WTC11 (cell line): ENCODE measurements around the gene PSG6. TPM values are rescaled to one million over a fixed set of nuclear protein-coding genes. Genes with fewer than 3 reads are reported as not detected.
"Not testable (repeated sequence)": the region's sequence is repeated elsewhere in the genome, so short reads cannot be mapped to it uniquely, and the experiment has no call there.

Experiments used
- ATAC-seq: fragments of 200-7000 bp; cut with Tn5 transposase; 2 replicates; pipeline ENCODE4 v1.10.0; 2021; ENCODE audit warnings: mild to moderate bottlenecking, moderate library complexity
- CTCF ChIA-PET: fragments of 300-600 bp; sonication (Branson Sonifier 250); formaldehyde crosslinking; loops from one replicate; lab custom pipeline; 2021; ENCODE audit warnings: antibody characterized with exemption; lab: Charles Lee
- POLR2A ChIA-PET: fragments of 350-600 bp; sonication (Branson Sonifier 250); formaldehyde crosslinking; loops from one replicate; lab custom pipeline; 2021; ENCODE audit warnings: antibody characterized with exemption; lab: Charles Lee
- DNase-seq: peaks from one replicate; pipeline ENCODE4 v3.0.0; 2021; ENCODE audit warnings: low spot score
- H3K27ac Mint-ChIP-seq: 2 replicates; pipeline ENCODE4 v1.8.0; 2021; ENCODE audit warnings: mixed read lengths
- H3K27me3 Mint-ChIP-seq: 2 replicates; pipeline ENCODE4 v1.8.0; 2021; ENCODE audit warnings: low read depth, mild to moderate bottlenecking, moderate library complexity, mixed read lengths
- H3K36me3 Mint-ChIP-seq: 2 replicates; pipeline ENCODE4 v1.8.0; 2021; ENCODE audit warnings: mixed read lengths
- H3K4me1 Mint-ChIP-seq: 2 replicates; pipeline ENCODE4 v1.8.0; 2022; ENCODE audit warnings: mixed read lengths
- H3K4me3 Mint-ChIP-seq: 2 replicates; pipeline ENCODE4 v1.8.0; 2021; ENCODE audit warnings: mild to moderate bottlenecking, moderate library complexity, mixed read lengths
- H3K9me3 Mint-ChIP-seq: 2 replicates; pipeline ENCODE4 v1.8.0; 2021; ENCODE audit warnings: mixed read lengths
- total RNA-seq: library from RNA; stranded (reverse); gene quantifications from 3 replicates; pipeline ENCODE4 v1.2.3, GENCODE V29; 2021
- TF ChIP-seq, protein P1 (sequence below): sonication (generic); formaldehyde crosslinking; IDR thresholded peaks from 2 replicates; pipeline ENCODE4 v1.8.0; 2022; ENCODE audit warnings: mild to moderate bottlenecking, missing genetic modification reagents
- TF ChIP-seq, protein P2 (sequence below): sonication (generic); formaldehyde crosslinking; IDR thresholded peaks from 2 replicates; pipeline ENCODE4 v1.8.1; 2023; ENCODE audit warnings: mild to moderate bottlenecking, missing genetic modification reagents, moderate library complexity

PSG6 gene
- total RNA-seq, 1 experiment from 2014 or later = not detected

DNA sequence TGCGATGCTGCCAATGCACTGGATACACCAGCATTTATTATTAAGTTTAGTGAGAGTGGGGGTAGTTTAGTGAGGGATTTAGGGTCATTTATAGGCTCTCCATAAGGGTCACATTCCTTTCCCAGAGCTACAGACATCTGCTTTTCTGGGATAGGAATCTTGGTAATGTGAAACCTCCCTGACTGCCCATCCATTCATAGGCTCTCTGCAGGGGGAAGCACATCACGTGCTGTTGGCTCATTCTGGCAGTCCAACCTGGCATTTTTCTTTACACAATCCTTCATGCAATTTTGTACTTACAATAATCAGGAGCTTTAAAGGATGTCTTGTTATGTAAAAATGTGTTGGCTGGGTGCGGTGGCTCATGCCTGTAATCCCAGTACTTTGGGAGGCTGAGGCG is 17.1 kb downstream of the PSG6 start:
- Mint-ChIP-seq H3K9me3 (peaks cover 20% of the 10 kb centered on the region), H3K27ac (peak overlapping the region; percentile 59), H3K4me1 (peaks cover 31% of the 10 kb centered on the region)
- DNase-seq, H3K4me3 Mint-ChIP-seq, POLR2A ChIA-PET, H3K36me3 Mint-ChIP-seq, ATAC-seq, H3K27me3 Mint-ChIP-seq: not testable (repeated sequence)
- CTCF ChIA-PET = interaction anchor here (1.3 kb wide), 1 partner anchor 15 kb away, joined by 7 read pairs; no protein-coding TSS in a partner anchor
- TF ChIP-seq, protein P1, sequence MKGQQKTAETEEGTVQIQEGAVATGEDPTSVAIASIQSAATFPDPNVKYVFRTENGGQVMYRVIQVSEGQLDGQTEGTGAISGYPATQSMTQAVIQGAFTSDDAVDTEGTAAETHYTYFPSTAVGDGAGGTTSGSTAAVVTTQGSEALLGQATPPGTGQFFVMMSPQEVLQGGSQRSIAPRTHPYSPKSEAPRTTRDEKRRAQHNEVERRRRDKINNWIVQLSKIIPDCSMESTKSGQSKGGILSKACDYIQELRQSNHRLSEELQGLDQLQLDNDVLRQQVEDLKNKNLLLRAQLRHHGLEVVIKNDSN (CRISPR knock-in tag) = peak; percentile 77
- TF ChIP-seq, protein P2, sequence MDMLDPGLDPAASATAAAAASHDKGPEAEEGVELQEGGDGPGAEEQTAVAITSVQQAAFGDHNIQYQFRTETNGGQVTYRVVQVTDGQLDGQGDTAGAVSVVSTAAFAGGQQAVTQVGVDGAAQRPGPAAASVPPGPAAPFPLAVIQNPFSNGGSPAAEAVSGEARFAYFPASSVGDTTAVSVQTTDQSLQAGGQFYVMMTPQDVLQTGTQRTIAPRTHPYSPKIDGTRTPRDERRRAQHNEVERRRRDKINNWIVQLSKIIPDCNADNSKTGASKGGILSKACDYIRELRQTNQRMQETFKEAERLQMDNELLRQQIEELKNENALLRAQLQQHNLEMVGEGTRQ (CRISPR knock-in tag) = peak; percentile 72

- DNase-seq, POLR2A ChIA-PET: not testable (repeated sequence)
- CTCF ChIA-PET = interaction anchor here (1.3 kb wide), 1 partner anchor 14 kb away, joined by 7 read pairs; no protein-coding TSS in a partner anchor
These were observed 18.0 kb downstream of the PSG6 start for GRCh38 chr19:42899674-42900073.

DNA sequence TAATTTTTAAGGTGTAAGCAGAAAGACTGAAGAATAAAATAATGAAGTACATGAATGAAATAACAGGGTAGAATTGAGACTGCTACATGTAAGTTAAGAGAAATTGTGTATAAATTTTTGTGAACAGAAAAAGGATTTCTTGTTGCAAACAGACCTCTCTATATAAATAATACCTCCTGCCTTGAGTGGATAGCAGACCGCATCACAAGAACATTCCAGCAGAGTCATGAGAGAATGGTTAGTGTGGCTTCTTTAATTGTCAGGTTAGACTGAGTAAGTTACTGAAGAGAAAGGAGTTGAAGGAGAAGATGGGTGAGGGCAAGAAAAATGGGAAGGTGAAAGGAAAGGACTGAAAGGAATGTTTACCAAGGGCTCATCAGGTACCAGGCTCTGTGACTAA is 18.6 kb downstream of the PSG6 start:
- H3K4me3 Mint-ChIP-seq, CTCF ChIA-PET, H3K27me3 Mint-ChIP-seq, DNase-seq, H3K36me3 Mint-ChIP-seq, ATAC-seq: not testable (repeated sequence)
- H3K4me1 Mint-ChIP-seq = peaks cover 31% of the 10 kb centered on the region
- peak overlapping the region; percentile 93 for H3K27ac Mint-ChIP-seq
- POLR2A ChIA-PET = interaction anchor here (0.6 kb wide), 1 partner anchor 11 kb away, joined by 3 read pairs; no protein-coding TSS in a partner anchor
- peaks cover 20% of the 10 kb centered on the region for H3K9me3 Mint-ChIP-seq

More at GRCh38 chr19:42899674-42900073, 18.0 kb downstream of the PSG6 start:
- Mint-ChIP-seq H3K4me1 (peaks cover 31% of the 10 kb centered on the region), H3K27ac (peak overlapping the region; percentile 59; the same call in 1 of the 2 replicates), H3K9me3 (peaks cover 20% of the 10 kb centered on the region)
- H3K4me3 Mint-ChIP-seq, ATAC-seq, H3K36me3 Mint-ChIP-seq, H3K27me3 Mint-ChIP-seq: not testable (repeated sequence)

GRCh38 chr19:42898656-42899055 is 19.0 kb downstream of the PSG6 start:
- CTCF ChIA-PET, ATAC-seq, H3K36me3 Mint-ChIP-seq, H3K27me3 Mint-ChIP-seq, H3K4me3 Mint-ChIP-seq, DNase-seq: not testable (repeated sequence)
- Mint-ChIP-seq H3K9me3 (peaks cover 20% of the 10 kb centered on the region), H3K4me1 (peaks cover 31% of the 10 kb centered on the region), H3K27ac (peak overlapping the region; percentile 93)
- POLR2A ChIA-PET = interaction anchor here (0.6 kb wide), 1 partner anchor 12 kb away, joined by 3 read pairs; no protein-coding TSS in a partner anchor

DNA sequence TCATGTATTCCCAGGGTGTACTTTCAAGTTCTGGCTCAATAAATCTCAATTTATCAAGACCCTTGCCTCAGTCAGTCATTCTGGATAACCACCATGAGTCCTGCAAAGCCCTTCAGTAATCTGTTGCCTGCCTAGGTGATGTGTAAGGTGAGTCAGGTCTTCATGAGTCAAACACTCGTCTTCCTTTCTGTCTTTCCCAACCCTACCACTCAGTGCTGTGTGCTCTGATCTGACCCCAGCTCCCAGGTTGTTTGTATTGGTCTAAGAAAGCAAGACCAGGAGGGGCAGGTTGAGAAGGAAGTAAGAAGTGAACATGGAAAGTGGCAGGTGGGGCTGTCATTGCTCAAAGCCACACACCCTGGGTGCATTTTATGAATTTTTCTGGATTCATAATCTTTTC is 20.0 kb downstream of the PSG6 start:
- ATAC-seq, CTCF ChIA-PET, POLR2A ChIA-PET, H3K4me3 Mint-ChIP-seq, DNase-seq, H3K27me3 Mint-ChIP-seq: not testable (repeated sequence)
- Mint-ChIP-seq H3K4me1 (peaks cover 31% of the 10 kb centered on the region), H3K36me3 (peaks cover 13% of the 10 kb centered on the region), H3K9me3 (peaks cover 28% of the 10 kb centered on the region), H3K27ac (peak overlapping the region; percentile 49; the same call in 1 of the 2 replicates)

GRCh38 chr19:42890446-42890845 is 27.2 kb downstream of the PSG6 start:
- peaks cover 14% of the 10 kb centered on the region for H3K36me3 Mint-ChIP-seq
- CTCF ChIA-PET = not testable (repeated sequence)
- peaks cover 12% of the 10 kb centered on the region for H3K27me3 Mint-ChIP-seq

GRCh38 chr19:42887876-42888445 is 29.7 kb downstream of the PSG6 start:
- H3K4me3 Mint-ChIP-seq, H3K27ac Mint-ChIP-seq, H3K4me1 Mint-ChIP-seq, POLR2A ChIA-PET, ATAC-seq, DNase-seq: not testable (repeated sequence)
- CTCF ChIA-PET = interaction anchor here (1.2 kb wide), 1 partner anchor 194 kb away, joined by 4 read pairs; no protein-coding TSS in a partner anchor
- Mint-ChIP-seq H3K27me3 (peaks cover 17% of the 10 kb centered on the region), H3K9me3 (peaks cover 45% of the 10 kb centered on the region), H3K36me3 (peaks cover 10% of the 10 kb centered on the region)

More at GRCh38 chr19:42890446-42890845, 27.2 kb downstream of the PSG6 start:
- DNase-seq, H3K4me1 Mint-ChIP-seq, H3K4me3 Mint-ChIP-seq, H3K27ac Mint-ChIP-seq, POLR2A ChIA-PET, ATAC-seq: not testable (repeated sequence)
- H3K9me3 Mint-ChIP-seq = peaks cover 51% of the 10 kb centered on the region

DNA sequence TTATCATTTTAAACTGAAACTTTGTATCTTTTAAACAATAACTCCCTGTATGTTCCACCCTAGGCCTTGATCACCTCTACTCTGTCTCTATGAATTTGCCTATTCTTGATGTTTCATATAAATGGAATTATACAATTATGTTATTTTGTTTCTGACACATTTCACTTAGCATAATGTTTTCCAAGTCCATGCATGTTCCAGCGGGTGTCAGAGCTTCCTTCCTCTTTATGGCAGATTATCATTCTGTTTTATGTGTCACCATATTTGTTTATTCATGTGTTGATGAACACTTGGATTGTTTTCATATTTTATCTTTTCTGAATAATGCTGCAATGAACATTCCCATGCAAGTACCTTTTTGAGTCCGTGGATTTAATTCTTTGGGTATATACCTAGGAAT is 35.0 kb downstream of the PSG6 start:
- ATAC-seq, DNase-seq, POLR2A ChIA-PET, H3K36me3 Mint-ChIP-seq, H3K4me1 Mint-ChIP-seq, CTCF ChIA-PET, H3K27ac Mint-ChIP-seq, H3K4me3 Mint-ChIP-seq: not testable (repeated sequence)
- Mint-ChIP-seq H3K27me3 (peaks cover 14% of the 10 kb centered on the region), H3K9me3 (peaks cover 15% of the 10 kb centered on the region)

DNA sequence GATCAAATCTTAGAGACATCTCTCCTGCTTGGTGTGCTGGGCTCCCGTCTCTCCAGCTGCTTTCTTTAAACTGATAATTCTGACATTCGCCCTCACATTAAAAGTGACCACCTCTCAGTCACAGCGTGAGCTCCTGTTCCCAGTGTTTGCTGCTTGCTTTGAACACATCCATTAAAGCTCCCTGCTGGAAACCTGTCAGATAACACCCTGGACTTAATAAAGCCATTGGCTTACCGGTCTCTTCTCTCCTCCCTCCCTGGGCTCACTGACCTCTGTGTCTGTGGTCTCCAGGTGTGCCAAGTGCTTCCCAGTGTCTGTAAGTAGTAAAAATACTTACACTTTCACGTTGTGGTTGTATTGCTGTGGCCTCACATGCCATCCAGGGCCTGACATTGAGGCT is 35.7 kb downstream of the PSG6 start:
- H3K4me3 Mint-ChIP-seq, POLR2A ChIA-PET, CTCF ChIA-PET, ATAC-seq, DNase-seq, H3K4me1 Mint-ChIP-seq, H3K36me3 Mint-ChIP-seq, H3K27ac Mint-ChIP-seq: not testable (repeated sequence)
- H3K9me3 Mint-ChIP-seq = peaks cover 12% of the 10 kb centered on the region
- H3K27me3 Mint-ChIP-seq = peaks cover 14% of the 10 kb centered on the region
